ENCODE measurements around the gene CHPF2.

CHPF2 gene

DNA sequence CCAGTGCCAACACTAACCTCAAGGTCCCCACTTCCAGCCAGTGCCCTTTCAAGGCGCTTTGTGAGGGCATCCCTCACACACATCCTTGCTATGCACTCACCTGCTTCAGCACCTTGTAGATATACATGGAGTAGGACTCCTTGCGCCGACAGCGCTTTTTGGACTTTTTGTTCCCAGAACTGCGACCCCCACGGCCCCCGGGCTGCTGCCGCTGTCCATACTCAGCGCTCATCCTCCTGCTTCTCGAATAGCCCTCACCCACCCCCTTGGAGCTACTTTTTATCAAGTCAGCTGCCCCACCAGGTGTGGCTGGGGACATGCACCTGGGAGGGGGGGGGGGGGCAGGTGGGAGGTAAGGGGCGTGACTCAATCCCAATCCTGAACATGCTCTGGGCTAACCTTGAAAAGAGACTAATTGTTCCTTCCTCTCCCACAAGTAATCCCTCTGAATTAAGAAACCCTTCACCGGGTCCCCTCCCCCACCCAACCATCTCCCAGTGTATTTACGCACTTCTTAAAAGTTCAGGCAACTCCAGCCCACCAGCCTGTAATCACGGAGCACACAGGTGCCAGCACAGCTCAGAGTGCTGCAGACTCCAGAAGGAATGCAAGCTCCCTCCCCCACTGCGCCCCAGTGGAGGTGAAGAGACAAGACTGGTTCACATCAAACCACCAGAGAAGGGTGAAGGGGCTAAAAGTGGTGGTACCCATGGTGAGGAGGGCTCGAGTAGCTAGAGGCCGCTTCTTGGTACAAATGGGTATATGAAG, 22.0 kb upstream of the CHPF2 start, which contains the start of gene H2BK1:
Gene H2BK1 (minus strand): TSS at position 402 of the 768 bp plus-strand sequence. CDS start 170 bp downstream, at position 232.
- no peak for DNase-seq (ENCODE audit: low read depth)
- H3K4me3 ChIP-seq (ENCODE audit: low read depth, low read length) = no peak within 1 kb of the TSS

GRCh38 chr7:151211155-151211772, 21.0 kb upstream of the CHPF2 start:
- H3K4me3 ChIP-seq (ENCODE audit: low read depth, low read length) = no peak overlapping the region
- TF ChIP-seq, protein P1, sequence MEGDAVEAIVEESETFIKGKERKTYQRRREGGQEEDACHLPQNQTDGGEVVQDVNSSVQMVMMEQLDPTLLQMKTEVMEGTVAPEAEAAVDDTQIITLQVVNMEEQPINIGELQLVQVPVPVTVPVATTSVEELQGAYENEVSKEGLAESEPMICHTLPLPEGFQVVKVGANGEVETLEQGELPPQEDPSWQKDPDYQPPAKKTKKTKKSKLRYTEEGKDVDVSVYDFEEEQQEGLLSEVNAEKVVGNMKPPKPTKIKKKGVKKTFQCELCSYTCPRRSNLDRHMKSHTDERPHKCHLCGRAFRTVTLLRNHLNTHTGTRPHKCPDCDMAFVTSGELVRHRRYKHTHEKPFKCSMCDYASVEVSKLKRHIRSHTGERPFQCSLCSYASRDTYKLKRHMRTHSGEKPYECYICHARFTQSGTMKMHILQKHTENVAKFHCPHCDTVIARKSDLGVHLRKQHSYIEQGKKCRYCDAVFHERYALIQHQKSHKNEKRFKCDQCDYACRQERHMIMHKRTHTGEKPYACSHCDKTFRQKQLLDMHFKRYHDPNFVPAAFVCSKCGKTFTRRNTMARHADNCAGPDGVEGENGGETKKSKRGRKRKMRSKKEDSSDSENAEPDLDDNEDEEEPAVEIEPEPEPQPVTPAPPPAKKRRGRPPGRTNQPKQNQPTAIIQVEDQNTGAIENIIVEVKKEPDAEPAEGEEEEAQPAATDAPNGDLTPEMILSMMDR (IDR thresholded peaks at IDR 0.05; ENCODE audit: insufficient read depth, low read depth, low read length, missing control alignments) = no peak
- DNase-seq (ENCODE audit: low read depth) = no peak

More for the DNA sequence above, 22.0 kb upstream of the CHPF2 start, which contains the start of gene H2BK1:
- TF ChIP-seq, protein P1 (IDR thresholded peaks at IDR 0.05; ENCODE audit: insufficient read depth, low read depth, low read length, missing control alignments) = no peak

DNA sequence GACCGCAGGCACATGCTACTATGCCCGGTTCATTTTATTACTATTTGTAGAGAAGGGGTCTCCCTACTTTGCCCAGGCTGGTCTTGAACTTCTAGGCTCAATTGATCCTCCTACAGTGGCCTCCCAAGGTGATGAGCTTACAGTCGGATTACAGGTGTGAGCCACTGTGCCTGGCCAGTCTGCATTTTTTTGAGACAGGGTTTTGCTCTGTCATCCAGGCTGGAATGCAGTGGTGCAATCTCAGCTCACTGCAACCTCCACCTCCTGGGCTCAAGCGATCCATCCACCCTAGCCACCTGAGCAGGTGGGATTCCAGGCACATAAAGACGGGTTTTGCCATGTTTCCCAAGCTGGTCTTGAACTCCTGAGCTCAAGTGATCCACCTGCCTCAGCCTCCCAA, 19.7 kb upstream of the CHPF2 start:
- TF ChIP-seq, protein P1 (IDR thresholded peaks at IDR 0.05; ENCODE audit: insufficient read depth, low read depth, low read length, missing control alignments) = no peak
- no peak for DNase-seq (ENCODE audit: low read depth)

DNA sequence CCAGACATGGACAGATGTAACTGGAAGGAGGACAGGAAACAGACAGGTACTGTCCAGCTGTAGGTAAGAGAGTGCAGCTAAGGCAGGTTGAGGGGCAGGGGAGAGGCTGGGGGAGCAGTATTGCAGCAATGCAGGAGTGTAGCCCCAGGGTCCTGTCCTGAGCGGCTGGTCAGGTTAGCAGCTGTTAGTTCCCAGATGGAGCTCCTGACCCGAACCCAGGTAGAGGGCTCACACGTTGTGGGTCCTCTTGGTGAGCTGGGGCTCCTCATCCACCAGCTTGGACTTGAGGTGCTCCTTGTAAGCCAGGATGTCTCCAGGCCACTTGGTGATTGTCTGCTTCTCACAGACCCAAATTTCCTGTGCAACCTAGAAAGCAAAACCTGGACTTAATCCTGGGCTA, 18.5 kb upstream of the CHPF2 start:
- no peak for DNase-seq (ENCODE audit: low read depth)
- TF ChIP-seq, protein P1 (IDR thresholded peaks at IDR 0.05; ENCODE audit: insufficient read depth, low read depth, low read length, missing control alignments) = no peak
- H3K4me3 ChIP-seq (ENCODE audit: low read depth, low read length) = no peak overlapping the region

More for the DNA sequence above, 19.7 kb upstream of the CHPF2 start:
- H3K4me3 ChIP-seq (ENCODE audit: low read depth, low read length) = no peak overlapping the region

DNA sequence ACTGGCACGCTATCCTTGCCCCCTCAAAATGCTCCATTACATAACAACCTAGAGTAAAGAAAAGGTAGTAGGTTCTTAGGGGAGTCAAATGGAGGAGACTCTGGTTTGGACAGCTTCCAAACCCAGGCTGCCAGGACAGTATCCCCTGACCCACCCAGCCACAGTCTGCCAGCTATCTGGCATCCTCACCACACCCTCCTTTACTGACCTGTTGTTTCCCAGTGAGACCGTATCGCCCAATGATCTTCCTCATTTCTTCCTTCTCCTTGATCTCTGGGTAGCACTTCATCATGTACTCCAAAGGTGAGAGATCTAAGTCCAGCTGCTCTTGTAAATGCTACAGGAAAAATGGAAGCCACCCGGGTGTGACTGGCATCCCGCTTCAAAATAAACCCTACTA, 16.9 kb upstream of the CHPF2 start:
- TF ChIP-seq, protein P1 (IDR thresholded peaks at IDR 0.05; ENCODE audit: insufficient read depth, low read depth, low read length, missing control alignments) = no peak
- DNase-seq (ENCODE audit: low read depth) = no peak
- no peak overlapping the region for H3K4me3 ChIP-seq (ENCODE audit: low read depth, low read length)

GRCh38 chr7:151218170-151218569, 14.1 kb upstream of the CHPF2 start:
- TF ChIP-seq, protein P1 (IDR thresholded peaks at IDR 0.05; ENCODE audit: insufficient read depth, low read depth, low read length, missing control alignments) = no peak
- no peak overlapping the region for H3K4me3 ChIP-seq (ENCODE audit: low read depth, low read length)
- no peak for DNase-seq (ENCODE audit: low read depth)

Data from GM12865 (cell line).